ENCODE data around the gene BTNL9. TPM values are rescaled to one million over a fixed set of nuclear protein-coding genes. Genes with fewer than 3 reads are reported as not detected.
A peak's percentile ranks its signal among the peaks of the same experiment; 100 is the strongest.

The BTNL9 gene
- total RNA-seq, 1 experiment from 2014 or later = 0.96 TPM

- Histone ChIP-seq H2AFZ (ENCODE audit: low read length) (no peak overlapping the region), H3K9me3 (ENCODE audit: control insufficient read depth, low read depth, low read length) (no peaks in the 10 kb centered on the region), H2BK12ac (ENCODE audit: insufficient read length, low read depth, low read length) (no peak overlapping the region), H3K14ac (ENCODE audit: insufficient read depth, low read length) (no peak overlapping the region), H3K27me3 (ENCODE audit: insufficient read depth, low read length) (no peaks in the 10 kb centered on the region; the same call in 1 of the 2 replicates), H3K23ac (ENCODE audit: insufficient read length, low read depth, low read length) (no peak overlapping the region), H4K91ac (ENCODE audit: insufficient read length, low read depth, low read length) (no peak overlapping the region), H2AK5ac (ENCODE audit: insufficient read length, low read length) (no peak overlapping the region), H2BK15ac (ENCODE audit: low read depth, low read length) (no peak overlapping the region), H4K20me1 (ENCODE audit: control insufficient read depth, insufficient read depth, insufficient read length) (no peaks in the 10 kb centered on the region), H3K9ac (ENCODE audit: extremely low read depth, insufficient read length, low read length) (no peak overlapping the region), H3K79me1 (ENCODE audit: insufficient read depth, low read depth, low read length, poor library complexity, severe bottlenecking) (no peaks in the 10 kb centered on the region), H4K5ac (ENCODE audit: insufficient read length, low read depth, low read length) (no peak overlapping the region), H3K4ac (ENCODE audit: low read depth, low read length) (no peak overlapping the region), H3K4me1 (ENCODE audit: insufficient read depth, low read length) (0 out of 2 replicates have a peak, but pooled peaks cover 2% of the 10 kb centered on the region), H4K8ac (replicated peaks; ENCODE audit: insufficient read length, low read depth, low read length) (no peak overlapping the region), H3K79me2 (ENCODE audit: insufficient read depth, low read length) (no peaks in the 10 kb centered on the region), H2BK20ac (ENCODE audit: low read depth, low read length, poor library complexity, severe bottlenecking) (no peak overlapping the region), H3K23me2 (ENCODE audit: insufficient read length, low read depth, low read length, poor library complexity, severe bottlenecking) (no peaks in the 10 kb centered on the region), H2BK120ac (ENCODE audit: low read depth, low read length, poor library complexity, severe bottlenecking) (no peak overlapping the region), H3K4me2 (ENCODE audit: insufficient read depth, insufficient read length, low read length) (no peak overlapping the region), H3T11ph (ENCODE audit: low read length) (no peak overlapping the region), H3K56ac (ENCODE audit: insufficient read length, low read depth, low read length) (no peak overlapping the region), H3K27ac (ENCODE audit: insufficient read length, low read depth, low read length) (no peak overlapping the region), H3K18ac (ENCODE audit: insufficient read length, low read depth, low read length) (no peak overlapping the region), H2BK5ac (ENCODE audit: insufficient read length, low read length) (no peak overlapping the region)
- peak; percentile 76 for DNase-seq
- H3K4me1 Mint-ChIP-seq = peaks cover 11 to 18% of the 10 kb centered on the region in 2 experiments; a peak in 3 of 4 replicates
- H3K27ac Mint-ChIP-seq = no peak overlapping the region
- WGBS (ENCODE audit: extremely low coverage, insufficient read length, low lambda C conversion rate) = no CpG with 5 or more reads among the region's 10 CpGs
- H3K9me3 Mint-ChIP-seq = no peaks in the 10 kb centered on the region
- H3K27me3 Mint-ChIP-seq (ENCODE audit: low read depth) = peaks cover 37% of the 10 kb centered on the region
- peak; percentile 77 for TF ChIP-seq CTCF (conservative IDR thresholded peaks at IDR 0.05)
- no peaks in the 10 kb centered on the region for H3K36me3 Mint-ChIP-seq (ENCODE audit: insufficient read depth in 1 of 3, low read depth in 3 of 3)
- no peak overlapping the region; a peak in 1 of 5 replicates for H3K4me3 Mint-ChIP-seq
Measured at GRCh38 chr5:181088289-181088688, 48.2 kb downstream of the BTNL9 start.
